Peyer's patch (tissue), 4 donors: ENCODE data around the gene NPFFR1.

ENCODE experiments used
- POLR2A ChIP-seq, 2 donors: fragments of 450-650 bp; IDR thresholded peaks; one replicate each; pipeline ENCODE4 v1.5.1; 2017; ENCODE audit warnings: antibody characterized with exemption in 2 of 2, mild to moderate bottlenecking in 2 of 2, moderate library complexity in 2 of 2
- TF ChIP-seq, protein P1 (sequence below), 6 experiments: fragments of 450-650 bp in 4 of 6; fragments of 200-600 bp in 2 of 6; sonication (generic) in 1 of 6; IDR thresholded peaks; one replicate each; pipeline ENCODE4 v1.5.1; 2017 to 2019; ENCODE audit warnings: antibody characterized with exemption in 6 of 6, mild to moderate bottlenecking in 3 of 6, moderate library complexity in 1 of 6

DNA sequence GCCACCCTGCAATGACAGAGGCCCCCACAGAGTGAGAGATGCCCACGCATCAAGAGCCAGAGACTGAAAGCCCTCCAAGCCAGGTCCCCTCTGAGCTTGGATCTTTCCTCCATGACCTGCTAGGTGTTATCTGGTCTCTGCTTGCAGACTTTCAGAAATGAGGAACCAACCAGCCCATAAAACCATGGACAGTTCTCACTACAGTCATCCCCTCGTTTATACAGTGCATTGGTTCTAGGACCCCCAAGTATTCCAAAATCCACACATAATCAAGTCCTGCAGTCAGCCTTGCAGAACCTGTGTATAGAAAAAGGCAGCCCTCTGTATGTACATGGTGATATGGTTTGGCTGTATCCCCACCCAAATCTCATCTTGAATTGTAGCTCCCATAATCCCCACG is 23.1 kb downstream of the NPFFR1 start:
- TF ChIP-seq, protein P1, sequence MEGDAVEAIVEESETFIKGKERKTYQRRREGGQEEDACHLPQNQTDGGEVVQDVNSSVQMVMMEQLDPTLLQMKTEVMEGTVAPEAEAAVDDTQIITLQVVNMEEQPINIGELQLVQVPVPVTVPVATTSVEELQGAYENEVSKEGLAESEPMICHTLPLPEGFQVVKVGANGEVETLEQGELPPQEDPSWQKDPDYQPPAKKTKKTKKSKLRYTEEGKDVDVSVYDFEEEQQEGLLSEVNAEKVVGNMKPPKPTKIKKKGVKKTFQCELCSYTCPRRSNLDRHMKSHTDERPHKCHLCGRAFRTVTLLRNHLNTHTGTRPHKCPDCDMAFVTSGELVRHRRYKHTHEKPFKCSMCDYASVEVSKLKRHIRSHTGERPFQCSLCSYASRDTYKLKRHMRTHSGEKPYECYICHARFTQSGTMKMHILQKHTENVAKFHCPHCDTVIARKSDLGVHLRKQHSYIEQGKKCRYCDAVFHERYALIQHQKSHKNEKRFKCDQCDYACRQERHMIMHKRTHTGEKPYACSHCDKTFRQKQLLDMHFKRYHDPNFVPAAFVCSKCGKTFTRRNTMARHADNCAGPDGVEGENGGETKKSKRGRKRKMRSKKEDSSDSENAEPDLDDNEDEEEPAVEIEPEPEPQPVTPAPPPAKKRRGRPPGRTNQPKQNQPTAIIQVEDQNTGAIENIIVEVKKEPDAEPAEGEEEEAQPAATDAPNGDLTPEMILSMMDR (IDR thresholded peaks at IDR 0.05) = no peak
- no peak for TF ChIP-seq POLR2A (IDR thresholded peaks at IDR 0.05)
